ENCODE data around the gene ZNF774.
"Not testable (repeated sequence)": the region's sequence is repeated elsewhere in the genome, so short reads cannot be mapped to it uniquely, and the experiment has no call there.

ZNF774 gene

DNA sequence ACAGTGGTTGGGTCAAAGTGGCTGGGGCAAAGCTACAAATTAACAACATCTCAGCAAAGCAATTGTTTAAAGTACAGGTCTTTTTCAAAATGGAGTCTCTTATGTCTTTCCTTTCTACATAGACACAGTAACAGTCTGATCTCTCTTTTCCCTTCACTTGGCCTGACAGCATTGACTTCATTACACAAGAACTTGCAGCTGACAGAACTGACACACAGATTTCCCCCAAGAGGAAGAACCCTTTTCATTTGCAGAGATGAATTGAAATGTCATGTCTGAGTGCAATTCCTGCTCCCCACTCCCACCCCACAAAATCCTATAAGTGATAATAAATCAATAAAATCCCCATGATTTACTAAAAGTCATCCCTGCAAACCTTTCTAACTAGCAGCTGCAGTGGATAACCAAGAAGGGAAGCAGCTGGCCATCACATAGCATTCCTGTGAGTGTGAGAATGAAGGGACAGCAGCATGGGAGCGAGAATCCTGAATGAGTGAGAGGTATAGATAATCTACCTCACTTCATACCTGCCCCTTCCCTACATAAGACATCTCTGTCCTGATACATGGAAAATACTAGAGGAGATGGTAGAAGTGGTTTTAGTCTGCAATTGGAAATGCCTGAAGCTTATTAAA is 4.5 kb upstream of the ZNF774 start:
- not testable (repeated sequence) for DNase-seq

GRCh38 chr15:90348456-90348855 is 3.6 kb upstream of the ZNF774 start:
- DNase-seq, result no peak

- no peak for DNase-seq
Measured at GRCh38 chr15:90349072-90349471, 3.0 kb upstream of the ZNF774 start.

DNA sequence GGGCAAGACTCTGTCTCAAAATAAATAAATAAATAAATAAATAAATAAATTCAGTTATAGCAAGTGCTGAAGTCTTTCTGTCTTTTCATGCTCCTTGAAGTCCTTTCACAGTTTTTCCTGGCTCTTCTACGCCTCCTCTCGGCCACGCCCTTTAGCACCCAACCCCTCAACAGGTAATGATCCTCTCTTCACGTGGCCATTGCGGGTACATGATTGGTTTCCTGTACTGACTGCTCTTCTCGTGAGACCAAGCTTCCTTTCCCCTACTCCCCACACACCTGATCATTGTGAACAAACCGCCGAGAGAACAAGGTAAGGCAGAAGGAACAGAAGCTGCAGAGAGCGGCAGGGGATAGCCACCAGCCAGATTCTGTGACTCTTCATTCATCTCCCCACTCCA is 2.3 kb upstream of the ZNF774 start:
- no peak for DNase-seq

DNA sequence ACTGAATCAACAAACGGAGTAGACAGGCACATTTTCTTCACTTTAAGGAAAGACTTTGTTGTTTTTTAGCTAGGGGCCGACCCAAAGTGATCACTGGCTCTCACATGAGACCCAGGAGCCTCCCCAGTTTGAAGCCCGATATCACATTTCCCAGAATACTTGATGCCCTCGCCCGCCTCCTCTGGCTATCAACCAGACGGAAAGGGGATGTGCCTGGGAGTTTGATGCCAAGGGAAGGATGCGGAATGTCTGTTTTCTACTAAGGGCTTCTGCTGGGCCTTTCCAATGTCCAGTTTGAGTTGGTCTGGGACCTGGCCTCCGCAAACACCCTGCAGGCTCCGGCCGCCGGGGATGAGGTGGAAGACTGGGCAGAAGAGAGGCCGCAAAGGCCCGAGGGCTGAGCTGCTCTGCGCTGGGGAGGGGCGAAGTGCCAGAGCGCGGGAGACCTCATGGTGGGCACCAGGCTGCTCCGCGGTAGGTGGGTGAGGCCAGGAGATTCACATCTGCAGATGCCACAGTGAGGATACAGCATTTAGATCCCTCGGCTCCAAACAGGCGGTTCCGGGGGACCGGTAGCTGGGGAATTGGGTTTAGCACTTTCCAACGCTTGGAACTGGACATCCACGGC is 491 bp upstream of the ZNF774 start:
- no peak for DNase-seq

DNA sequence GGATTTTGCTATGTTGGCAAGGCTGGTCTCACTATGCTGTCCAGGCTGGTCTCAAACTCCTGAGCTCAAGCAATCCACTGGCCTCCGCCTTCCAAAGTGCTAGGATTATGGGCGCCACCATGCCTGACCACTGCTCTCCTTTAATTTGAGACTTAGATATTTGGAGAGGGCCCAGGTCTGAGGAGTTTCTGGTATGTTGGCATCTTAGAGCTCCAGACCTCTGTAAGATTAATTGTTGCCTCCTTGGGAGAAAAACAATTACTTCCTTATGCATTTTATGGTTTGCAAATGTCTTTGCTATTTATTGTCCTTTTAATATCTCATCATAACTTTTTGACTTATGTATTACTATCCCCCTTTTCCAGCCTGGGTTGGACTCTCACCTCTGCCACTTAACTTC is 2.9 kb downstream of the ZNF774 start:
- no peak for DNase-seq

- DNase-seq, result no peak
Measured at GRCh38 chr15:90358124-90359033, 6.3 kb downstream of the ZNF774 start.

DNA sequence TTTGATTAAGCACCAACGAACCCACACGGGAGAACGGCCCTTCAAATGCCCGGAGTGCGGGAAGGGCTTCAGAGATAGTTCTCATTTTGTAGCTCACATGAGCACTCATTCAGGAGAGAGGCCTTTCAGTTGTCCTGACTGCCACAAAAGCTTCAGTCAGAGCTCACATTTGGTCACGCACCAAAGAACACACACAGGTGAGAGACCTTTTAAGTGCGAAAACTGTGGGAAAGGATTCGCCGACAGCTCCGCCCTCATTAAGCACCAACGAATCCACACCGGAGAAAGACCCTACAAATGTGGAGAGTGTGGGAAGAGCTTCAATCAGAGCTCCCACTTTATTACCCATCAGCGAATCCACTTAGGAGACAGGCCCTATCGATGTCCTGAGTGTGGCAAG is 8.7 kb downstream of the ZNF774 start:
- no peak for DNase-seq

GRCh38 chr15:90362936-90363212 is 10.8 kb downstream of the ZNF774 start:
- DNase-seq, result no peak

DNA sequence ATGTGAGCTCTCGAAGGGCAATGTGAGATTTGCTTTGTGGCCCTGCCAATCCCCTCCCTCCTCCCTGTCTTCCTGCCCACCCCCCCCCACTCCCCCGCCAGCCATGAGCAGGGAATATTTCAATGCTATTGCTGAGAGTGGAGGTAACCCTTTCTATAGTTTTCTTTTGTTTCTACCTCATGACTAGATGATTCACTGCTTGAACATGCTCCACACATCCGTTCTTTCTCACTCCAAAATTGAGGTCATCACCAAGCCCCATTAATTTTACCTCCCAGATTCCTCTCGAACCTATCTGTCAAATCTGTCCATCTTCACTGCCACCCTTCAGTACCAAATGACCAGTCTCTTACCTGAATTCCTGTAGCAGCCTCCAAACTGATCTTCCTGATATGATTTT is 12.2 kb downstream of the ZNF774 start:
- DNase-seq, result no peak

DNA sequence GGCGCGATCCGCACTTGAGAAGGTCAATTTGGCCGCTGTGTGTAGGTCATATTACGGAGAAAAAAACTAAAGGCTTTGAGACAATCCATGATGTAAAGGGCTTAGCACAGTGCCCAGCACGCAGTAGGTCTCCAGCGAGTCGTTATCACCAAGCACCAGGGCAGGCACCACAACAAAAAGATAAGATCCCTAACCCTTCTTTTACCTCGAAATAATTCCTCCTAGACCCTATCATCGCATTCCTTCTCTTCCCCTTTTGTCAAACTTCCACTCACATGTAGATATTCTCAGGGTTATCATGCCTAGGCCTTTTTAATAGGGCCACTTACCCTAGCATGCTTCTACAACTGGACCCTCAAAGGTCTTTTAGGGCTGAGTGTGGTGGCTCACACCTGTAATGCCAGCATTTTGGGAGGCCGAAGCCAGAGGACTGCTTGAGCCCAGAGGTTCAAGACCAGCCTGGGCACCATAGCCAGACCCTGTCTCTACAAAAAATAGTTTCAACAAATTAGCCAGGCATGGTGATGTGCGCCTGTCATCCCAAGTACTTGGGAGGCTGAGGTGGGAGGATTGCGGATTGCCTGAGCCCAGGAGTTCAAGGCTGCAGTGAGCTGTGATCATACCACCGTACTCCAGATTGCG is 13.5 kb downstream of the ZNF774 start:
- DNase-seq, result no peak

DNA sequence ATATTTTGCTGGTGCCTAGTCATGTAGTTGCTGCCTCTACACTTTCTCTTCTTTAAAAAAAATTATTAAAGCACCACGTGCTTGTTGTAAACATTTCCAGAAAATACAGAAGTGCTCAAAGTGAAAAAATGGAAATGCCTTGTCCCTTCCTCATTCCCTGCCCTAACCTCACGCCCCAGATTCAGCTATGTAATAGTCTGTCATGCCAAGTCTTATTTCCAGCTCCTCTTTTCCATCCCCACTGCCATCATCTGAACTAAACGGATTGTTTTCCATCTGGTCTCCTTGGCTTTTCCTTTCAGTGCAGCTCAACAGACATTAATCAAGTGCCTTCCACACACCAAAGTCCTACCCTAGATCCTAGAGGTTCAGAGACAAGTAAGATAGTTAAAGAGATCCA is 15.5 kb downstream of the ZNF774 start:
- DNase-seq, result no peak

DNA sequence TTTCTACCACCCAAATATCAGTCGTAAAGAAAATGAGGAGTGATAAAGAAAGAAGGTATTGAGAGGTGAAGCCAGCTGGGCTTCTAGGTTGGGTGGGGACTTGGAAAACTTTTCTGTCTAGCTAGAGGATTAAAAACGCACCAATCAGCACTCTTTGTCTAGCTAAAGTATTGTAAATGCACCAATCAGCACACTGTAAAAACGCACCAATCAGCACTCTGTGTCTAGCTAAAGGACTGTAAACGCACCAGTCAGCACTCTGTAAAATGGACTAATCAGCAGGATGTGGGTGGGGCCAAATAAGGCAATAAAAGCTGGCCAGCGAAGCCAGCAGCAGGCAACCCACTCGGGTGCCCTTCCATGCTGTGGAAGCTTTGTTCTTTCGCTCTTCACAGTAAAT is 23.0 kb downstream of the ZNF774 start:
- DNase-seq, result no peak

- DNase-seq, result no peak
Measured at GRCh38 chr15:90376789-90377188, 24.7 kb downstream of the ZNF774 start.

- no peak for DNase-seq
Measured at GRCh38 chr15:90379263-90379662, 27.2 kb downstream of the ZNF774 start.

GRCh38 chr15:90381515-90381914 is 29.4 kb downstream of the ZNF774 start:
- DNase-seq, result no peak

GRCh38 chr15:90382320-90382719 is 30.2 kb downstream of the ZNF774 start:
- no peak for DNase-seq

GRCh38 chr15:90386221-90386620 is 34.1 kb downstream of the ZNF774 start:
- DNase-seq, result no peak

- peak; percentile 90 for DNase-seq
Measured at GRCh38 chr15:90387534-90388461, 35.7 kb downstream of the ZNF774 start, which contains the start of gene IQGAP1. Gene IQGAP1 (plus strand): TSS chr15:90388242. CDS start chr15:90388342, 100 bp downstream.

GRCh38 chr15:90388462-90389380 is 36.6 kb downstream of the ZNF774 start:
- no peak for DNase-seq

GRCh38 chr15:90389513-90389912 is 37.4 kb downstream of the ZNF774 start:
- DNase-seq, result no peak
